ENCODE results near the gene CATSPERD.

DNA sequence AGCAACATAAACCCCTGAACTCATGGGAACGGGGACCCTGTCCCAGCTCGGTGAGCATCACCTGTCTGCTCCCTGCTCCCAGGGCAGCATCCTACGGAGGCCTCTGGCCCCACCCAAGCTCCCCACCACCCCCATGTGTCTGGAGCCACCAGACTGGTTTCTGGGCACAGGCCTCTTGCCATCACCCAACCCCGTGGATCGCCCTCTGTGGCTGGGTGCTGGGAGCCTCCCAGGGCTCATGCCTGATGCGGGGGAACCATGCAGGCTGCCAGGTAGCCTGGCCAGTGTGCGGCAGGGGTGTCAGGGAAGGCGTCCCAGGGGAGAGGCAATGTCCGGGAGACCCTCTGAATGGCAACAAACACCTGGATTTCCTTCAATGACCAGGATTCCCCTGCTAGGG is 42.9 kb upstream of the CATSPERD start:
- TF ChIP-seq, protein P1, sequence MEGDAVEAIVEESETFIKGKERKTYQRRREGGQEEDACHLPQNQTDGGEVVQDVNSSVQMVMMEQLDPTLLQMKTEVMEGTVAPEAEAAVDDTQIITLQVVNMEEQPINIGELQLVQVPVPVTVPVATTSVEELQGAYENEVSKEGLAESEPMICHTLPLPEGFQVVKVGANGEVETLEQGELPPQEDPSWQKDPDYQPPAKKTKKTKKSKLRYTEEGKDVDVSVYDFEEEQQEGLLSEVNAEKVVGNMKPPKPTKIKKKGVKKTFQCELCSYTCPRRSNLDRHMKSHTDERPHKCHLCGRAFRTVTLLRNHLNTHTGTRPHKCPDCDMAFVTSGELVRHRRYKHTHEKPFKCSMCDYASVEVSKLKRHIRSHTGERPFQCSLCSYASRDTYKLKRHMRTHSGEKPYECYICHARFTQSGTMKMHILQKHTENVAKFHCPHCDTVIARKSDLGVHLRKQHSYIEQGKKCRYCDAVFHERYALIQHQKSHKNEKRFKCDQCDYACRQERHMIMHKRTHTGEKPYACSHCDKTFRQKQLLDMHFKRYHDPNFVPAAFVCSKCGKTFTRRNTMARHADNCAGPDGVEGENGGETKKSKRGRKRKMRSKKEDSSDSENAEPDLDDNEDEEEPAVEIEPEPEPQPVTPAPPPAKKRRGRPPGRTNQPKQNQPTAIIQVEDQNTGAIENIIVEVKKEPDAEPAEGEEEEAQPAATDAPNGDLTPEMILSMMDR (IDR thresholded peaks at IDR 0.05), result no peak
- TF ChIP-seq ZFX (IDR thresholded peaks at IDR 0.05; ENCODE audit: borderline replicate concordance), result no peak
